HG02588 (cell line): Measurements from ENCODE around the gene RASSF4.
A peak's percentile ranks its signal among the peaks of the same experiment; 100 is the strongest.

ENCODE experiments used
- ATAC-seq: cut with Tn5 transposase; IDR thresholded peaks from one replicate; pipeline ENCODE4 v1.9.1; 2021; ENCODE audit warnings: mild to moderate bottlenecking, moderate library complexity; ENCODE audit not compliant: unreplicated experiment

RASSF4 gene

GRCh38 chr10:44959247-44960087, at the start of gene RASSF4:
Gene RASSF4 (plus strand): TSS chr10:44959802. CDS start chr10:44970203, 10,401 bp downstream.
- peak; percentile 98 for ATAC-seq

GRCh38 chr10:44909910-44910309, 49.7 kb upstream of the RASSF4 start:
- ATAC-seq: no peak

GRCh38 chr10:44910602-44911001, 49.0 kb upstream of the RASSF4 start:
- no peak for ATAC-seq

- ATAC-seq: no peak
These were observed 48.5 kb upstream of the RASSF4 start, which contains the start of gene TMEM72 for GRCh38 chr10:44911081-44911540. Gene TMEM72 (plus strand): TSS chr10:44911337. CDS start chr10:44911513, 176 bp downstream.

- ATAC-seq: no peak
These were observed 47.7 kb upstream of the RASSF4 start for GRCh38 chr10:44911951-44912350.

GRCh38 chr10:44913350-44914081, 46.1 kb upstream of the RASSF4 start:
- no peak for ATAC-seq

GRCh38 chr10:44914891-44915290, 44.7 kb upstream of the RASSF4 start:
- ATAC-seq: no peak

- no peak for ATAC-seq
These were observed 43.2 kb upstream of the RASSF4 start for GRCh38 chr10:44916429-44916828.

GRCh38 chr10:44917848-44918247, 41.8 kb upstream of the RASSF4 start:
- no peak for ATAC-seq

GRCh38 chr10:44920252-44920651, 39.4 kb upstream of the RASSF4 start:
- ATAC-seq: no peak

- no peak for ATAC-seq
These were observed 38.5 kb upstream of the RASSF4 start for GRCh38 chr10:44921061-44921460.

GRCh38 chr10:44921506-44921905, 38.1 kb upstream of the RASSF4 start:
- ATAC-seq: no peak

GRCh38 chr10:44922021-44922420, 37.6 kb upstream of the RASSF4 start:
- no peak for ATAC-seq

- no peak for ATAC-seq
These were observed 36.6 kb upstream of the RASSF4 start for GRCh38 chr10:44922796-44923545.

- no peak for ATAC-seq
These were observed 36.0 kb upstream of the RASSF4 start for GRCh38 chr10:44923611-44924010.

- no peak for ATAC-seq
These were observed 35.2 kb upstream of the RASSF4 start for GRCh38 chr10:44924261-44925040.

GRCh38 chr10:44925224-44925623, 34.4 kb upstream of the RASSF4 start:
- no peak for ATAC-seq

GRCh38 chr10:44925811-44926750, 33.5 kb upstream of the RASSF4 start:
- no peak for ATAC-seq

GRCh38 chr10:44926751-44927351, 32.8 kb upstream of the RASSF4 start:
- ATAC-seq: no peak
